AG09309 (cell line): ENCODE data around the gene KCNK3.

Experiments used
- DNase-seq: peaks from one replicate; pipeline ENCODE4 v3.0.0-alpha.2; 2010; ENCODE audit warnings: low read depth
- H3K4me3 ChIP-seq: 2 replicates; pipeline ENCODE4 v1.5.1; 2011; ENCODE audit warnings: mild to moderate bottlenecking, low read depth, low read length, moderate library complexity; ENCODE audit not compliant: control insufficient read depth
- TF ChIP-seq, protein P1 (sequence below): IDR thresholded peaks from 2 replicates; pipeline ENCODE4 v1.5.1; 2011; ENCODE audit warnings: mild to moderate bottlenecking, low read depth, low read length, inconsistent platforms; ENCODE audit not compliant: insufficient read depth, control insufficient read depth; ENCODE audit errors: missing control alignments

Gene KCNK3

DNA sequence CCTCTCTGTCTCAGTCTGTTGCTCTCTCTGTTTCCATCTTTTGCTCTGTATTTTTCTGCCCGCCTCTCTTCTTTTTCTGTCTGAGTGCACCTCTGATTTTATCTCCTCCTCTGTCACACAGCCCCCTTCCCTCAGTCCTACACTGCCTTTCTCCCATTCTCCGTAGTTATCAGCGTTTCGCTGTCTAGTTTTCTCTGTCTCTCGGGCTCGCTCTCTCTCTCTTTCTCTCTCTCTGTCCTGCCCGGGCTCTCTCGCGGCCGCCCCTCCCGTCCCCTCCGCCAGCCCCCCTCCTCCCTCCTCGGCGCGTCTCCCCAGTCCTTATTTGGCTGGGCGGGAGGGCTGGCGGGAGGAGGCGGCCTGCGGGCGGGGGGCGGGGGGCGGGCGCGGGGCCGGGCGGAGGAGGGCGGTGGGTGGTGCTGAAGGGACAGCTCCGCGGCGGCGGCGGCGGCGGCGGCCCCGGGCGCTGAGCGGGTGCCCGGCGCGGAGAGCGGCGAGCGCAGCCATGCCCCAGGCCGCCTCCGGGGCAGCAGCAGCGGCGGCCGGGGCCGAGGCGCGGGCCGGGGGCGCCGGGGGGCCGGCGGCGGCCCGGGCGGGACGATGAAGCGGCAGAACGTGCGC is at the start of gene KCNK3:
Gene KCNK3 (plus strand): TSS at position 444 of the 618 bp plus-strand sequence. CDS start 154 bp downstream, at position 598.
- no peak for DNase-seq
- peak within 1 kb of the TSS; percentile 21; the same call in 1 of the 2 replicates for H3K4me3 ChIP-seq
- TF ChIP-seq, protein P1, sequence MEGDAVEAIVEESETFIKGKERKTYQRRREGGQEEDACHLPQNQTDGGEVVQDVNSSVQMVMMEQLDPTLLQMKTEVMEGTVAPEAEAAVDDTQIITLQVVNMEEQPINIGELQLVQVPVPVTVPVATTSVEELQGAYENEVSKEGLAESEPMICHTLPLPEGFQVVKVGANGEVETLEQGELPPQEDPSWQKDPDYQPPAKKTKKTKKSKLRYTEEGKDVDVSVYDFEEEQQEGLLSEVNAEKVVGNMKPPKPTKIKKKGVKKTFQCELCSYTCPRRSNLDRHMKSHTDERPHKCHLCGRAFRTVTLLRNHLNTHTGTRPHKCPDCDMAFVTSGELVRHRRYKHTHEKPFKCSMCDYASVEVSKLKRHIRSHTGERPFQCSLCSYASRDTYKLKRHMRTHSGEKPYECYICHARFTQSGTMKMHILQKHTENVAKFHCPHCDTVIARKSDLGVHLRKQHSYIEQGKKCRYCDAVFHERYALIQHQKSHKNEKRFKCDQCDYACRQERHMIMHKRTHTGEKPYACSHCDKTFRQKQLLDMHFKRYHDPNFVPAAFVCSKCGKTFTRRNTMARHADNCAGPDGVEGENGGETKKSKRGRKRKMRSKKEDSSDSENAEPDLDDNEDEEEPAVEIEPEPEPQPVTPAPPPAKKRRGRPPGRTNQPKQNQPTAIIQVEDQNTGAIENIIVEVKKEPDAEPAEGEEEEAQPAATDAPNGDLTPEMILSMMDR: no peak

DNA sequence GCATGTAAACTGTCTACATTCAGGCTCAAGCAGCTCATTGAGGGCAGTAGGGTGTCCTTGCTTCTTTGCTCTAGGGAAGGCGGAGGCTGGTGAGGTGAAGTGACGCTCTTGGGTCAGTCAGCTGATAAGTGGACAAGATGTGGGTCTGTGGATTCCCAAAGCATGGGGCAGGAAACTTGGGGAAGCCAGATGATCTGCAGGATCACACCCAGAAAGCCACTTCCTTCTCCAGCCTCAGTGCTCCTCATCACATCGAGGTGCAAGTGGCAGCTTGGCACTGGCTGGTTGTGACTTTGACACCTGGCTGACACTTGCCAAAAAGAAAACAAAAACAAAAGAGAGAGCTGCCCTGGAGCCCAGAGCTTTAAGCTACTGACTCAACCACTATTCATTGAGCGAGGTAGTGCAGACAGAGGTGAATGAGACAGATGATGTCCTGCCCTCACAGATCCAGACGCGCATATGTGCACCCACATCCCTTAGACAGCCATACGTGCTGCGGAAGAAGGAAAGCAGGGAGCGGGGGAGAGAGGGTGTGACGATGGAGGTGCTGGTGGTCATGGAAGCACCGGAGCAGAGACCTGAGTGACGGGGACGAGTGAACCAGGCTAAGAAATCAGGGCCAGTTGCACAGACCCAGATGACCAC is 48.2 kb upstream of the KCNK3 start:
- no peak for DNase-seq
- TF ChIP-seq, protein P1: no peak
- H3K4me3 ChIP-seq: no peak overlapping the region

DNA sequence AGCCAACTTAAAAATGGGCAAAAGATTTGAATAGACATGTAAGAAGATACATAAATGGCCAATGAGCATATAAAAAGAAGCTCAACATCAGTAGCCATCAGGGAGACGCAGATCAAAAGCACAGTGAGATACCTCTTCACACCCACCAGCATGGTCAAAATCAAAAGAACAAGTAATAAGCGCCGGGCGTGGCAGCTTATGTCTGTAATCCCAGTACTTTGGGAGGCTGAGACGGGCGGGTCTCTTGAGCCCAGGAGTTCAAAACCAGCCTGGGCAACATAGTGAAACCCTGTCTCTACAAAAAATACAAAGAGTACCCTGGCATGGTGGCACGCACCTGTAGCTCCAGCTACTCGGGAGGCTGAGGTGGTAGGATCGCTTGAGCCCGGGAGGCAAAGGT is 46.8 kb upstream of the KCNK3 start:
- TF ChIP-seq, protein P1: no peak
- no peak overlapping the region for H3K4me3 ChIP-seq
- no peak for DNase-seq

DNA sequence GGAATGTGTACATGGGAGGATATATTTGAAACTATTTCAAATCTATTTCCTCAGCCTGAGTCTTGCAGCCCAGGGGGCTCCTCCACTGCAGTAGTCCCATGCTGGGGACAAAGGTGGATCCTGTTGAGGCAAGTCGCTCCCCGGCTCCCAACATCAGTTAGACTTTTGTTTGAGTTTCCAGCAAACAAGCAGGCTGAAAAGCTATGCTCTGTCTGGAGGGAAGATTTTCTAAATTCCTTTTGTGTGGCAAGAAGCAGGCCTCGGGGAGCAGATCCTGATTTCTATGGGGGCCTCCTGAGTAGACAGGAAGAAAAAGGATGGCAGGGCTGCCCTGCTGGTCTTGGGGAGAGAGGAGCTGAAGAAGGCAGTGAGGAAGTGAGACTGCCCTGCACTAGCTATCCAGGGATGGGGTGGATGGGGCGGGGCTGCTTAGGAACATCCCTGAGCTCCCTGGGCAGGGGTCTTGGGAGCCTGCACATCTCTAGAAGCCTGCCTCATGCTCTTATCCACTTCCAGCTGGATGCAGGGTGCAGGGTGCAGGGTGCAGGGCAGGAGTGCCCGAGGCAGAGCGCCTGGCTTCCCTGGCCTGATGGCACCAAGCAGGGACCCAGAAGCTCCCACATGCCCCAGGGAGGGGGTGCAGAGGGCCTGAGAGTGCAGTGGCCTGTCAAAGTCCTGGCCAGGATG is 45.4 kb upstream of the KCNK3 start:
- TF ChIP-seq, protein P1: no peak
- no peak for DNase-seq
- H3K4me3 ChIP-seq: no peak overlapping the region

DNA sequence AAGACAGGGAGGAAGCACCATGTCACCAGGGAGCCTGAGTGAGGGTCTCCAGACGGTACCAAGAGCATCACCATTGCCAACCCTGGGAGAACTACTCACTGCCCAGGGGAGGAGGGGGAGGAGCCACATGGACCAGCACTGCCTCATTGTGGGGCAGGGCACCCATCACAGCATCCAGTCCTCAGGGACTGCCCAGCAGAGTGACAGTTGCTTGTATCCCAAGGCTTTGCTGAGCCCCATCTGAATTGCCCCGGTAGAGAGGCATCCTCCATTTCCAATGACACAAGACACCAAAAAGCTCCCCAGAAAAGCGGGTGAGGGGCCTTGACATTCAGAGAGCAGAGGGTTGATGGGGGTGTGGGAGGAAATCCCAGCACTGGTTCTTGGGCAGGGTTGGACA is 44.5 kb upstream of the KCNK3 start:
- TF ChIP-seq, protein P1: no peak

DNA sequence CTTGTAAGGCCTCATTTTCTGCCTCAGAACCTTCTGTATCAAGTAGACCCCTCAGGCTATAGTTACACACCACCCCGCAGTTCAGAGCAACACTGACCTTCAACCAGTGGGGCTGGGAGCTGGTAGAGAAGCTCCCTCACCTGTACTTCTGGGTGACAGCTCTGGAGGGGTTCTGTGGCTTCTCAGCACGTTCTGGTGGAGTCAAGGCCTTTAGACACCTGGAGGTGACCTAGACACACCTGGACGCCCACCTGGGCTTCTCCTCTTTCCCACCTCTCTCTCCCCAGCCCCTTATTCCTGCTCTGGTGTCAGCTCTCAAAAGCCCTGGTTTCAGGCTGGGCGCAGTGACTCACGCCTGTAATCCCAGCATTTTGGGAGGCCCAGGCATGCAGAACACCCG is 44.0 kb upstream of the KCNK3 start:
- no peak for DNase-seq
- TF ChIP-seq, protein P1: no peak

More for the DNA sequence above, 44.5 kb upstream of the KCNK3 start:
- no peak overlapping the region for H3K4me3 ChIP-seq
- DNase-seq: no peak

More for the DNA sequence above, 44.0 kb upstream of the KCNK3 start:
- H3K4me3 ChIP-seq: no peak overlapping the region
